HepG2 (cell line): Measurements from ENCODE around the gene IQCH. TPM values are rescaled to one million over a fixed set of nuclear protein-coding genes. Genes with fewer than 3 reads are reported as not detected.

ENCODE experiments used
- ATAC-seq: fragments of 200-7000 bp; cut with Tn5 transposase; 3 replicates; pipeline ENCODE4 v1.9.1; 2020; ENCODE audit warnings: mild to moderate bottlenecking, moderate library complexity
- BruUV-seq: library from RNA; stranded (reverse); fragments of 400-500 nt; replicated peaks from 2 replicates; lab custom pipeline; 2021; lab: Mats Ljungman, UMichigan
- CTCF ChIA-PET: fragments of 300-600 bp; formaldehyde crosslinking; extraction: SDS; loops from one replicate; lab custom pipeline; 2021; ENCODE audit warnings: low total read pairs, inconsistent platforms, low intra/inter-chr PET ratio; lab: Yijun Ruan, JAX
- POLR2A ChIA-PET: fragments of 350-600 bp; sonication (Branson Sonifier 250); formaldehyde crosslinking; loops from one replicate; lab custom pipeline; 2020; ENCODE audit warnings: antibody characterized with exemption, inconsistent platforms; lab: Yijun Ruan, JAX
- DNase-seq: peaks from one replicate; pipeline ENCODE4 v3.0.0-alpha.2; 2015; ENCODE audit warnings: low spot score
- FAIRE-seq: peaks from 3 replicates; lab custom pipeline; 2011; peaks lifted over from hg19 to GRCh38; lab: Jason Lieb, UNC
- H2AFZ ChIP-seq: one replicate; pipeline ENCODE4 v1.6.1; 2011; ENCODE audit warnings: low read length, inconsistent platforms
- H3K27ac ChIP-seq: fragments of 300-600 bp; 3 replicates; pipeline ENCODE4 v1.8.0; 2011; ENCODE audit warnings: mixed run types, mild to moderate bottlenecking, mixed read lengths, low read length, inconsistent platforms; ENCODE audit not compliant: insufficient read depth; ENCODE audit errors: extremely low read length
- H3K27me3 ChIP-seq, 2 experiments: fragments of 200-600 bp in 1 of 2; 2 replicates in 1 of 2; 3 replicates in 1 of 2; pipeline versions ENCODE4 v1.6.0 to v1.8.0; 2011; ENCODE audit warnings: low read length in 2 of 2, mild to moderate bottlenecking in 2 of 2, moderate library complexity in 2 of 2, inconsistent platforms in 1 of 2; ENCODE audit not compliant: insufficient read depth in 2 of 2, control insufficient read depth in 1 of 2
- H3K36me3 ChIP-seq, 2 experiments: fragments of 200-600 bp in 1 of 2; replicated peaks in 1 of 2; 2 replicates in 1 of 2; 3 replicates in 1 of 2; pipeline versions ENCODE4 v1.5.1 to v1.8.0; 2011; ENCODE audit warnings: low read length in 2 of 2, inconsistent platforms in 1 of 2; ENCODE audit not compliant: insufficient read depth in 2 of 2, control insufficient read depth in 1 of 2
- H3K4me1 ChIP-seq: 2 replicates; pipeline ENCODE4 v1.5.1; 2012; ENCODE audit warnings: low read length, inconsistent platforms; ENCODE audit not compliant: insufficient read depth
- H3K4me2 ChIP-seq: 2 replicates; pipeline ENCODE4 v1.6.0; 2011; ENCODE audit warnings: low read depth, low read length, inconsistent platforms
- H3K4me3 ChIP-seq, 3 experiments: fragments of 200-600 bp in 1 of 3; sonication (generic), shearing (Covaris generic) in 1 of 3; replicated peaks in 1 of 3; 2 replicates each; pipeline ENCODE4 v1.5.1; 2011 to 2016; ENCODE audit warnings: low read length in 3 of 3, inconsistent platforms in 2 of 3, low read depth in 2 of 3, mild to moderate bottlenecking in 2 of 3, control low read depth in 1 of 3, mixed read lengths in 1 of 3; ENCODE audit not compliant: insufficient read depth in 1 of 3
- H3K79me2 ChIP-seq: one replicate; pipeline ENCODE4 v1.6.1; 2011; ENCODE audit warnings: low read length, inconsistent platforms; ENCODE audit not compliant: insufficient read depth
- H3K9ac ChIP-seq: 2 replicates; pipeline ENCODE4 v1.6.0; 2011; ENCODE audit warnings: mild to moderate bottlenecking, low read depth, low read length, inconsistent platforms; ENCODE audit not compliant: insufficient read depth
- H3K9me3 ChIP-seq: 2 replicates; pipeline ENCODE4 v1.5.1; 2012; ENCODE audit warnings: mild to moderate bottlenecking, low read length
- H4K20me1 ChIP-seq: 2 replicates; pipeline ENCODE4 v1.6.0; 2011; ENCODE audit warnings: inconsistent platforms, mild to moderate bottlenecking, low read length, moderate library complexity; ENCODE audit not compliant: insufficient read depth
- ARID3A ChIP-seq: IDR thresholded peaks from 2 replicates; pipeline ENCODE4 v1.6.1; 2012; ENCODE audit warnings: low read depth, low read length, improper control_type of control experiment
- BRCA1 ChIP-seq: sonication (generic); formaldehyde crosslinking; IDR thresholded peaks from 2 replicates; pipeline ENCODE4 v1.4.0; 2020; ENCODE audit warnings: missing genetic modification reagents
- EP300 ChIP-seq, 3 experiments: sonication (generic) in 1 of 3; formaldehyde crosslinking in 1 of 3; IDR thresholded peaks; 2 replicates each; pipeline versions ENCODE4 v1.5.1 to v1.6.1; 2011 to 2020; ENCODE audit warnings: low read depth in 2 of 3, low read length in 2 of 3, borderline replicate concordance in 1 of 3, improper control_type of control experiment in 1 of 3, mild to moderate bottlenecking in 1 of 3, missing genetic modification reagents in 1 of 3, moderate library complexity in 1 of 3
- HIC2 ChIP-seq: sonication (generic); formaldehyde crosslinking; IDR thresholded peaks from 2 replicates; pipeline ENCODE4 v1.9.0; 2022; ENCODE audit warnings: low read depth, missing genetic modification reagents
- KDM5A ChIP-seq: fragments of 200-600 bp; sonication (generic); IDR thresholded peaks from 2 replicates; pipeline ENCODE4 v1.7.0; 2018; ENCODE audit warnings: antibody characterized with exemption, mild to moderate bottlenecking, low read length, borderline replicate concordance
- LRRFIP1 ChIP-seq: sonication (generic); formaldehyde crosslinking; conservative IDR thresholded peaks from 2 replicates; pipeline ENCODE4 v1.4.0; 2020; ENCODE audit warnings: missing genetic modification reagents
- NFE2 ChIP-seq: sonication (generic); formaldehyde crosslinking; IDR thresholded peaks from 2 replicates; pipeline ENCODE4 v1.4.0; 2020; ENCODE audit warnings: missing genetic modification reagents
- SMARCC2 ChIP-seq: fragments of 450-650 bp; IDR thresholded peaks from 2 replicates; pipeline ENCODE4 v1.6.1; 2017; ENCODE audit warnings: antibody characterized with exemption, mild to moderate bottlenecking
- ZMAT3 ChIP-seq: sonication (generic); formaldehyde crosslinking; conservative IDR thresholded peaks from 2 replicates; pipeline ENCODE4 v1.7.0; 2021; ENCODE audit warnings: missing genetic modification reagents
- ZNF605 ChIP-seq: sonication (generic); formaldehyde crosslinking; IDR thresholded peaks from 2 replicates; pipeline ENCODE4 v1.8.0; 2022; ENCODE audit warnings: mild to moderate bottlenecking, missing genetic modification reagents
- ZNF644 ChIP-seq: IDR thresholded peaks from 2 replicates; pipeline ENCODE4 v1.6.1; 2016; ENCODE audit warnings: low read depth
- ZNF75D ChIP-seq: sonication (generic); formaldehyde crosslinking; IDR thresholded peaks from 2 replicates; pipeline ENCODE4 v1.8.1; 2023; ENCODE audit warnings: missing genetic modification reagents, mild to moderate bottlenecking, borderline replicate concordance
- ZSCAN9 ChIP-seq: IDR thresholded peaks from 2 replicates; pipeline ENCODE4 v1.6.1; 2016; ENCODE audit warnings: borderline replicate concordance
- WGBS: methylation state at CpG from one replicate; pipeline ENCODE4 v1.1.6; 2017; ENCODE audit warnings: low lambda C conversion rate; 5-methylcytosine and 5-hydroxymethylcytosine counted together
- in situ Hi-C: cut with HindIII; loops from 2 replicates; pipeline ENCODE4 v1.10.0; 2017; ENCODE audit warnings: low pct_unique_long_range_greater_than_20kb; ENCODE audit not compliant: extremely low pct_ligation_motif_present
- intact Hi-C: fragments of 100-400 bp; cut with micrococcal nuclease; formaldehyde crosslinking; loops from one replicate; pipeline ENCODE4 v1.10.0; 2022; ENCODE audit not compliant: unreplicated experiment
- polyA plus RNA-seq, 8 experiments: library from polyadenylated mRNA; depleted of rRNA in 3 of 8; stranded (reverse) in 7 of 8; unstranded in 1 of 8; fragments of >200 nt; fragmentation: Illumina TruSeq in 4 of 8; extraction: Trizol in 4 of 8; gene quantifications; 2 replicates each; pipeline versions ENCODE4 v1.2.1 to v1.2.3, GENCODE V29; 2011 to 2016; ENCODE audit warnings: low read depth in 4 of 8, missing spikeins in 1 of 8, mixed read lengths in 1 of 8; ENCODE audit not compliant: insufficient read depth in 1 of 8
- total RNA-seq, 5 experiments: library from RNA; depleted of rRNA; stranded (reverse); fragments of >200 nt; fragmentation: Illumina TruSeq; extraction: Trizol; gene quantifications; 2 replicates each; pipeline ENCODE4 v1.2.3, GENCODE V29; 2016; ENCODE audit warnings: low read depth in 1 of 5

Gene IQCH
- total and polyA plus RNA-seq, 2 of the 13 experiments (the other 11 are each of a cell fraction or from before 2014, with no cell fraction given) = 0.16 to 0.55 TPM

DNA sequence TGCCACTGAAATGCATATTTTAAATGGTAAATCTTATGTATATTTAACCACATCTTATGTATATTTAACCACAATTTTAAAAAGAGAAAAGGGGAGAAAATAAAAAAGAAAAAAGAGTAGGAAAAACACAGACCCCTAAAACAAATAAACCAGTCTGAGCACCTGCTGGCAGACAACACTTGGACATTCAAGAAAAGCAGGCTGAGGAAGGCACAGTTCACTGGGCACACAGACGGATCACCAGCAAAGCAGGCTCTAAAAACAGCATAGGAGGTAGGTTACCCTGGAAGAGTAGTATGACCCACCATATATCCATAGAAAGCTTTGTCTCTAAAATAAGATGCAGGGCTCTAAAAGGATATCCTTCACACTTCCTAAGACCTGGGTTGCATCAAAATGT lies 27.2 kb upstream of the IQCH start:
- intact Hi-C loops = no loop called here
- FAIRE-seq = no peak
- Histone ChIP-seq H3K4me3 (no peak overlapping the region), H2AFZ (no peak overlapping the region), H3K4me2 (no peak overlapping the region), H3K4me1 (peaks cover 3% of the 10 kb centered on the region)
- POLR2A ChIA-PET = no interaction called here
- TF ChIP-seq ZSCAN9 (CRISPR knock-in tag) (no peak), BRCA1 (CRISPR knock-in tag) (no peak), ZNF644 (no peak), ZNF605 (CRISPR knock-in tag) (no peak), LRRFIP1 (no peak), ZNF75D (CRISPR knock-in tag) (no peak), SMARCC2 (no peak), KDM5A (no peak), HIC2 (CRISPR knock-in tag) (no peak), ZMAT3 (CRISPR knock-in tag) (no peak), ARID3A (no peak), EP300 (IDR thresholded peaks at IDR 0.05; ENCODE audit: low read depth in 2 of 2, low read length in 2 of 2) (no peak), EP300 (CRISPR knock-in tag; IDR thresholded peaks at IDR 0.05; ENCODE audit: borderline replicate concordance) (no peak), NFE2 (CRISPR knock-in tag) (no peak)
- TF ChIP-seq, all 625 proteins: peak for 0
- Histone ChIP-seq H3K27ac (no peak overlapping the region), H3K9ac (no peak overlapping the region), H3K79me2 (no peaks in the 10 kb centered on the region), H3K9me3 (no peaks in the 10 kb centered on the region), H4K20me1 (no peaks in the 10 kb centered on the region), H3K27me3 (no peaks in the 10 kb centered on the region), H3K36me3 (peaks cover 2 to 7% of the 10 kb centered on the region in 2 experiments; a peak in 1 of 5 replicates)
- in situ Hi-C loops = no loop called here
- DNase-seq (no peak), ATAC-seq (no peak)
- BruUV-seq = no TSS peak
- CTCF ChIA-PET = no interaction called here
- WGBS = 95% methylated on average over 1 of the region's 1 CpG
